Ovary (tissue), 3 donors: ENCODE results near the gene WBP1.
"Not testable (repeated sequence)": the region's sequence is repeated elsewhere in the genome, so short reads cannot be mapped to it uniquely, and the experiment has no call there.

Experiments
- CTCF ChIP-seq, 3 donors: fragments of 450-650 bp in 2 of 3; fragments of 200-600 bp in 1 of 3; IDR thresholded peaks; one replicate each; pipeline versions ENCODE4 v1.5.1 to v1.8.0; 2016 to 2022; ENCODE audit warnings: antibody characterized with exemption in 3 of 3, mild to moderate bottlenecking in 1 of 3
- POLR2A ChIP-seq: fragments of 450-650 bp; IDR thresholded peaks from one replicate; pipeline ENCODE4 v1.6.1; 2017; ENCODE audit warnings: antibody characterized with exemption, mild to moderate bottlenecking, moderate library complexity
- donor health status: DM: no; HTN: no; CAD: no.

GRCh38 chr2:74470742-74471141 lies 12.5 kb downstream of the WBP1 start:
- TF ChIP-seq POLR2A; CTCF (IDR thresholded peaks at IDR 0.05): not testable (repeated sequence)
